PC-3 (cell line): ENCODE data around the gene FOLR2.

Source experiments
- CTCF ChIP-seq: fragments of 300-600 bp; sonication (generic); conservative IDR thresholded peaks from 2 replicates; pipeline ENCODE4 v1.5.1; 2017; ENCODE audit warnings: antibody characterized with exemption, low read depth, mild to moderate bottlenecking, low read length
- EZH2 ChIP-seq: fragments of 300-600 bp; sonication (generic); IDR thresholded peaks from one replicate; pipeline ENCODE4 v1.6.1; 2017; ENCODE audit warnings: antibody characterized with exemption, mild to moderate bottlenecking, low read length; ENCODE audit not compliant: unreplicated experiment
- EZH2phosphoT487 ChIP-seq: fragments of 300-600 bp; sonication (generic); IDR thresholded peaks from 2 replicates; pipeline ENCODE4 v1.6.1; 2018; ENCODE audit warnings: mild to moderate bottlenecking, antibody characterized with exemption, low read length, borderline replicate concordance

GRCh38 chr11:72195518-72196270 lies 20.9 kb upstream of the FOLR2 start:
- TF ChIP-seq CTCF (no peak), EZH2 (no peak), EZH2phosphoT487 (no peak)
